GM21423 (cell line): ENCODE results near the gene SPATA31E1.

Source experiments
- ATAC-seq: cut with Tn5 transposase; IDR thresholded peaks from one replicate; pipeline ENCODE4 v1.9.1; 2021; ENCODE audit warnings: mild to moderate bottlenecking, moderate library complexity; ENCODE audit not compliant: unreplicated experiment

The SPATA31E1 gene

DNA sequence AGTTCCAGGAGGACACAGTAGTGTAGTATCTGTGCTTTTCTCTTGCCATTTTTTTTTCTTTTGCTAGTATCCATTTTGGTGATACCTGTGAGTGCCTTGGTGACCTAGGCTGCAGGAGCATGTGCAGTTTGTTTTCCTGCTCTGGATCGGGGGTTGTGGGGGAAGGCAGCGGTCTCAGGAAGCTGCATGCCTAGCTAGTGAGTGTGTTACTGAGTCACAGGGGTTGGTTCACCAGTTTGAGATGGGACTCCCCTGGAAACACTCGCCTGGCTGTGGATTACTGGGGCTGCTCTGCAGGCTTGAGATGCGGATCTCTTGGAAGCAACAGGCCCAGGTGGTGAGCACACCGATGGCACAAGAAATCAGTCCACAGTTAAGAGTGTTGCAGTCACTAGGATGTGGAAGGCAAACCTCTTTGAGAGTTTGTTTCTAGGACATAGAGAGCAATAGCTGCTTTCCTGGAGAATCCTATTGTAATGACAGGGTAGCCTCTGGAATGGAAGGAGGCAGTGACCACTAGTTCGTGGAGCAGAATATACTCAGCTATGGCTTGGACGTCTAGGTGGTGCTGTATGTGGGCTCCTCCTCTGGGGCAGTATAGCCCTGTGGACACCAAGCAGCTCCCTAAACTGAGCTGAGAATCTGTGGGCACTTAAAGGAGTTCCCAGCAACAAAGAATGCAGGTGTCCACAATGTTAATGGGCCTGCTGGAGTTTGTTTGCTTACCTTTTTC is 20.0 kb upstream of the SPATA31E1 start:
- ATAC-seq, result no peak

DNA sequence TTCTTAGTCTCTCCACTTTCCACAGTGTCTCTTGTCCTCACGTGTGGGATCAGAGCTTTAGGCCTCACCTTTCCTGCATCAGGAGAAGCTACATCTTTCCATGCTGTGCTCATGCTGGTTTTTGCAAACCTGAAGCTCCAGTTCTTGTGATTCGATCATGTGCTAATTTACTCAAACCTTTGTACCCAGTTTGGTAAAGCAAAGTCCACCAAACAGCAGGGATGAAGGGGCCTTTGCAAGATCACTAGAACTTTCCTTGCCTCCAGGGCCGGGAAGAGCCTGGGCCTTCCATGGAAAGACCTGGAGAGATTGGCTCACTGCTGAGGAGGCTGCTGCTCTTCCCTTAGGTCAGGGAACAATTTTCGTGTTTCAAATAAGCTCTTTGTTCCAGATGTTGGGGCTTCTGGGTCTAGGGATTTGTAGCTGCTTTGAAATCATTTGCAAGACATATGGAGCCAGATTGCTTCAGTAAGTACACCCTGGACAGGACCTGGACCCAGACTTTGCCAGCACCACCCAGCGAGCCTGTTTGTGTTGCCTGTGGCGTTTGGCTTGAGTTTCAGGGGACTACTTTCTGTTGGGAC is 18.7 kb upstream of the SPATA31E1 start:
- no peak for ATAC-seq

DNA sequence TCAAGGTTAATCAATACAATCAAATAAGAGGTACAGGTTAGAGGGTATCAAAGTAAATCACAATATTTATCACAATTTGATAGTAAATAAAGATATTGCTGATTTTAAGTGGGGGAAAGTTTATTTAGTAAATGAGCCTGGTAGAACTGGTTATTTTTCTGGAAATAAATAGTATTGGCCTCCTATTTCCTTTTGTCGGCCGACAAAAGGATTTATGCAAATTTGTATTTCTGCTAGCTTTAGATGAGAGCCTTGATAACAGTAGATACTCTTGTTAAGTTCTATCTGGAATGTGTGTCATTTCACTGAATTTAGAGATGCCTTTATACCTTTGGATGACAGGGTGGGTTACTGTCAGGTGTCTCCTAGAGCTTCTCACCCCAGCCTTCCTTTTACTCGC is 17.8 kb upstream of the SPATA31E1 start:
- ATAC-seq, result no peak

DNA sequence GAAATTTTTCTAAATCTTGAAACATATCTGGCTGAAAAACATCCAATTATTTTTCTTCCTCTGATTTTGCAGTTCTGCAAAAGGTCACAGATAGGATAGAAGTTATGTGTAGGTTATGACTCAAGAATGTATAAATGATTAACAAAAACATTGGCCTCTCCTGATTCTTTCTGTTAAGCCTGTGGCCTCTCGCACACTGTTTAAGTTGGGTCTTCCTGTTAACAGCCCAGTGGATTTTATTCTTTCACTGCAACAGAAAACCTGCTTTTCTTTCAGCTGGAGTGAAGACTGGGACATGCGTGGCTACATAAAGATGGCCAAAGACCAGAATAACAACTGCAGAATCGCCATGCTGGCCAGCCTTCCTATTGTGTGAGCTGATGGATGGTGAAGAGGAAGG is 17.1 kb upstream of the SPATA31E1 start:
- no peak for ATAC-seq

DNA sequence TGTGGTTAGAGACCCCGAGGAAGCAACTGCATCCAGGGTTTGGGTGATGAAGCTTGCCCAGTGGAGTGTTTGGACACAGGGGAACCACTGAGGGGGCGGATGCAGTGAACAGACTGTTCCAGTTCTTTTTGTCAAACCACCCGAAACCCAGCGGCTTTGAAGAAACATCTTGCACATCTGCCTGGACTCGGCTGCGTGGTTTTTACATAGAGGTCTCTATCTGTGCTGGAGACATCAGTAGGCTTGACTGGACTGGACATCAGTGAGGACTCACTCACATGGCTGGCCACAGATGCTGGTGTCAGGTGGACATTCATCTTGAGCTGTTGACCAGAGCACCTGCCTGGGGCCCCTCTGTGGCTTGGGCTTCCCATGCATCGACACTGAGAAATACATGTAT is 15.3 kb upstream of the SPATA31E1 start:
- ATAC-seq, result no peak

DNA sequence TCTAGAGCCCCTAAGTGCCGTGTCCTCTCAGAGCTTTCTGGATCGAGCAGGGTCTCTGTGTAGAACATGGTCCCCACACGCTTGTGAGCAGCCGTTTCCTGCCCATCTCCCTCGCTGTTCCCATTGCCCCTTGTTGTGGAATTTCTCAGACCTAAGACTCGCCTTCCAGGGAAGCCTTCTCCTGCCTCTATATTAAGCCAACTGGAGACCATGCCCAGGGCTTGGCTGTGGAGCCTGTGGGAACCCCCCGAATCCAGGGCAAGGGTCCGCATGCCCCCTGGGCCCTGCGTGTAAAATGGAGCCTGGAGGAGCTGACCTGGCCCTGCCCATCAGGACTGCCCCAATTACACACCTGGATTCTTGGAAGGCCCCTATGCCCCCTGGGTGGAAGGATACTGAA is 14.5 kb upstream of the SPATA31E1 start:
- ATAC-seq, result no peak

DNA sequence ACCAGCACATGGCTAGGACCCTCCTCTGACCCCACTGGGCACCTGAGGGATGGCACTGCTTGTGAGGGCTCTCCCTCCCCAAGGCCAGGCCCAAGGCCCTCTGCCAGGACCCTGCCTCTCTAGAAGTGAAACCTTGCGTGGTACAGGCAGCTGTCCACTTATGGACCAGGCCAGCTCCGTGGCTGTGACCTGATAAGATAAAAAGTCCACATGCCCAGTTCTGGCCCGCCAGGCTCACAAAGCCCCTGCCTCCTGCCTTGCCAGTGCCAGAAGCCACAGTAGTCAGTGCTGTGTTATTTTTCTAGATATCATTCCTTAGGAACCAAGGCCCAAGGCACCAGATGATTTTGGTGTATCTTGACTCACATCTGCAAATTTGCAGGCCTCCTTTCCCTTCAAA is 14.0 kb upstream of the SPATA31E1 start:
- no peak for ATAC-seq

DNA sequence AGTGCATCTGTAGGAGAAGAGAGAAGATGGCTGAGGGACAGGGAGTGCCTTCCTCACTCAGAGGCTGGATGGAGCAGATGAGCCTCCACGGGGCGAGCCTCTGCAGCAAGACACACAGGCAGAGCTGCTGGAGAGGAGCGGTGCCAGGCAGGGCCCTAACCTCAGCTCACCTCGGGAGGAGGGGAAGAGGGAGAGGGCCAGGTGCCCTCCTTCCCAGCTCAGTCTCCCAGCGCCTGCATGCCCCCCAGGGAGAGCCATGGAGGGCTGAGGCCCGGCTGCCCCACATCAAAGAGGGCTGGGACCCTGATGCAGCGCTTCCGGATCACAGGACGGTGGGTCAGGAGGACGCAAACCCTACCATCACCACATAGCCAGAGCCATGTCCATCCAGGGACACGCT is 13.6 kb upstream of the SPATA31E1 start:
- ATAC-seq, result no peak

DNA sequence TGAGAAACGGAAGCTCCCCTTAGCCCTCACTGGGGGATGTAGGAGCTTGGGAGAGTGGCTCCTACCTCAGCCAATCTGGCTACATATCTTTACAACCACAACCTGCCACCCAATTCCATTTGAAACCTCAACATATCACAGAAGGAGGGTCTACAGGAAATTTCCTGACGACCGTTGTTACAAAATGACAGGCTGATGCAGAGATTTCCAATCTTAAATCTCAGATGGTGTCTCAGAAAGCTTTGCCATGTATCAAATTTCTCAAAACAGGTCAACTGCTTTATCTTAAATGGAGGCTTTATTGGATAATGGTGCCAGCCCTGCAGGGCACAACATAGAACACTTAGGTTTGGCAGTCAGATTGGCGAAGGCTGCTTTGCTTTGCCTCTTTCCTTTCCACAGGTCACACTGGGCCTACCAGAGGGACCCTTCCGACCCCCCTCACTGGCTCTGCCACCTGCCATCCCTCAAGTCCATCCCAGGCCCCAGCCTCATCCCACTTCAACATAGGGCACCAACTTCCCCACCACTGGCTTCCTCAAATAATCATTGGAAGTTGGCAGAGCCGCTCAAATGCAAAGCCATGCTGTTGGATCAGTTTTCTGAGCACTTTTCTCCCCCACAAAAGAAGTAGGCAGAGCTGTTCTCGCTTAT is 11.1 kb upstream of the SPATA31E1 start:
- ATAC-seq, result no peak

DNA sequence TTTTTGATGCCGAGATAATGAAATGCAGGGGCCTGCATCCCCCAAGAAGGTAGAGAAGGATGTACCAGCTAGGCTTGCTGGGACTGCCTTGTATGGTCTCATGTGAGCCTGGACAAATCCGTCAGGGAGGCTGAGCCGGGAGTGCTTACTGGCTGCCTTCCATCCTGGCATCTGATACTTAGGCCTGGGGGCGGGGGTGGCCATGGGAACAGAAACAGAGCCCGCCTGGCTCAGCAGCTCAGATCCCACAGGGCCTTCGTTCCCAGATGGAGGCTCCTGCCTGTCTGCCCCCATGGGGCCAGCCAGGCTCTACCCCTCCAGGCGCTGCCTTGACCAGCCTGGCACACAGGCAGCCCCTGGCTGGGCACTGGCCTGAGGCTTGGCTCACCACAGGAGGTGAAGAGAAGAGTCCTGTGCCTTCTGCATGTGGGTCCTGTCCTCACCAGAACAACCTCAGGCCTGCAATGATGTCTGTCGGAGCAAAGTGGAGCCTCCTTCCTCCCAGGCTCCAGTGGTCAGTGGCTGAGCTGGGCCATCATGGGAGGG is 10.5 kb upstream of the SPATA31E1 start:
- ATAC-seq, result no peak

DNA sequence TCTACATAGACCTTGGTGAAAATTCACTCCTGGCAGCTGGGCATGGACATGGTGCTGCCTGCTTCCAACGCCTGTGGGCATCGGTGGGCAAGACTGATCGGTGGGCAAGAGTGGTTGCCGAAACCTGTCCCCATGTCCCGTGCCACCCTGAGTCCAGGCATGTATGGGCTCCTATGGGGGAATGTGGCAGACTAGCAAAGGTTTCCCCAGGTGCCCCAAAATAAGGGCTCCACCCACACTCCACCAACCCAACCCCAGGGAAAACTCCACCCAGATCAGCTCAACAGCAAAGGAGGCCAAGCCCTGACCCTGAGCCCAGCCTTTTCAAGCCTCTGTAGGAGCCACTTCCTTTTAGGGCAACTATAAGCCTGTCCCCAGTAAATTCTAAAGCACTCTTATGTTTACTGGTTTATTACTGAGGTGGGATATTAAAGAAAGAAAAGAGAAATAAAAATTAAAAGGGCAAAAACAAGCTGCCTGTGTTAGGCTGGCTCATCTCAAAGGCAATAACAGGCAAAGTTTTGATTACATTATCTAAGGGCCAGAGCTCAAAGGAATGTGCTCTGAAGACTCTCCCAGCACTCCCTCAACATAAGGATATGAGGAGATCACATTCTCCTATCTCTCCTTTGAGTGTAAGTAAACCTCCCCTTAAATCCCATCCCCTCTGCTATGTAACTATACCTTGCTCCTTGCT is 8.9 kb upstream of the SPATA31E1 start:
- no peak for ATAC-seq

DNA sequence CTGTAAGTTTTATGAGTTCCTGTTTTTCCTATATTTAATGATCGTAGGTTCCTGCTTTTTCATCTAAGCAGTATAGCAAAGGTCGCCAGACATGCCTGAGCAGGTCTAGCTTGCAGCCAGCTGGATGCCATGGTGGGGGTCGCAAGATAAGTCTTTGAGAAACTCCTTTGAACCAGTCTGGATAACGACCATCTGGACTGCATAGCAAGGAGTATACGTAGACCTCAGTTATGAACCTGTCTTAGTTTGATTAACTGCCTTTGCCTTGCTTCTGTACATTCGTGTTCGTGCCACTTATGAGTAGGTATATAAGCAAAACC is 8.4 kb upstream of the SPATA31E1 start:
- ATAC-seq, result no peak

DNA sequence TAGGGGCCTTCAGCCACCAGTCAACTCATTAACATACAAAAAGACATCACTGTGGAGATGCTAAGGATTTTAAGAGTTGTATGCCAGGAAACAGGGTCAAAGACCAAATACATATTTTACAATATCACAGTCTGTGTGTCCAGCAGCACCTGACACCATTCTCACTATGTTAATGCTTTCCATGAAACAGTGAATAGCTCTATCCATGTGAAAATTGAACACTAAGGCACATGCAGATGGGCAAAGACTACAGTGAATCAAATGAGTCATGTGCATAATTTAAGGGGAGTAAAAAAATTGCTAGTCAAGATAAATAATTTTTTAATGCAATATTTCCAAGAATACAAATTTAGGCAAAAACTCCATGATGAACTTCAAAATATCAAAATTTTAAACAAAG is 7.6 kb upstream of the SPATA31E1 start:
- ATAC-seq, result no peak

DNA sequence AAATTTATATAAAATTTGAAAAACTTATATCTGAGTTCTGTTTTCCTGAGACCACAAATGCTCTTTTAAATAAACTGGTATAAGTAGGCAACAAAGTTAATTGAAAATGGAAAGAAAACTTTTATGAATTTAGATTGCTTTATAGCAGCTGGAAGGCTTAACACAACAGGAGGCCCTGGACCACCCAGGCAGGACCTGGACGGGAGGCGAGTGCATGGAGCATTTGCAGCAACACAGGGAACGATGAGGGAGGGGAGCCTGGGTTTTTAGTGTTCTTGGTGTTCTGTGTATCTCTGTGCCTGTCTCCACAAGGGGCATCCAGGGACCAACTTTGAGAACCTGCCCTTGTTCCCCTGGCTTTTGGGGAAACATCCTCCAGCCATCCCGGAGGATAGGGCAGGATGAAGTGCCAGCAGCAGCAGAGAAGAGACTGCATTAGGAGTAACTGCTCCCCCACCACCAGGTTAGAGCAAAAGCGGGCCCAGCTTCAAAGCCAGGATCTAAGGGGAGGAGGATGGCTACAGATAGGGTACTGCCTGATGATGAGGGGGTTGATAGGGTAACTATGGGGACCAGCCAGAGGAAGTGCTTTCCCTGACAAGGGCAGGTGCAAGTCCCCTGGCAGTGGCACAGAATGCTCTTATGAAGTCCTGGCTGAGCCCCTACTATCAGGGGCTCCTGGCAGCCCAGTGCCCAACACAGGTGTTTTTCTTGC is 6.7 kb upstream of the SPATA31E1 start:
- no peak for ATAC-seq

DNA sequence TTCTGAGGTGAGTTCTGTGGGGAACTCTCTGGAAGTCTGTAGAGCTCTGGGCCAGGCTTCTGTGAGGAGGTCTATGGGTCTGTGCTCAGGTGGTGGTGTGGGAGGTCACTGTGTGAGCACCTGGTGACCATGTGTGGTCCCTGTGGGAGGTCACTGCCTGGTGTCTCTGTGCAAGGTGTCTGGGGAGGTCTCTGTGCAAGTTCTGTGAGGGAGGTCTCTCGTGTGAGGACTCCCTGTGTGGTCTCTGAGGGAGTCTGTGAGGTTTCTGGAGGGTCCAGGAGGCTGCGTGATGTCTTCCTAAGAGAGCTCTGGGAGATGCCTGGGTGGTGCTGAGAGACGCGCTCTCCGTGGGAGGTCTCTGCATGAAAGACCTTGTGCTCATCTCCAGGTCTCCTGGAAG is 6.0 kb upstream of the SPATA31E1 start:
- ATAC-seq, result no peak

DNA sequence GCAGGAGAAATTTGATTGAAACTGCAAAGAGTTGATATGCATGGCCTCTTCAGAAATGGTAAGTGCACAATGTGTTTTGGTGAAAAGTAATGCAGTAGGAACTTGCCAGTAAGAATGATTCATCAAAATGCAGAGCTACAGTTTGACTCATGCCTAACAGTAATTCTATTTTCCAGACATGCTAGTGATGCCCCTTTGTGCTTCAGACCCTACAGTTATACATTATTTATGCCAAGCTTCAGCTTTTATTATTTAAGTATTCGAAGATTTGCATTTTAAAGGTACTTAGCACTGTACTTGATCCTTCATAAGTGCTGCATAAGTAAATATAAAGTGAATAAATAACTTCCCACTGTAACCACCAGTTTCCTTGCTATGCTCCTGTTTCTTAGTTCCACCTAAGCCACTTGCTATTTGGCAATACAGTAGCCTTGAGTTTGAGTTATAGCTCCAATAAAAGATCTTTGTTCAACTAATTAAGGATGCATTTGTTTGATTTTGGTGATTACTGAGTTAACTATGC is 3.6 kb upstream of the SPATA31E1 start:
- no peak for ATAC-seq

DNA sequence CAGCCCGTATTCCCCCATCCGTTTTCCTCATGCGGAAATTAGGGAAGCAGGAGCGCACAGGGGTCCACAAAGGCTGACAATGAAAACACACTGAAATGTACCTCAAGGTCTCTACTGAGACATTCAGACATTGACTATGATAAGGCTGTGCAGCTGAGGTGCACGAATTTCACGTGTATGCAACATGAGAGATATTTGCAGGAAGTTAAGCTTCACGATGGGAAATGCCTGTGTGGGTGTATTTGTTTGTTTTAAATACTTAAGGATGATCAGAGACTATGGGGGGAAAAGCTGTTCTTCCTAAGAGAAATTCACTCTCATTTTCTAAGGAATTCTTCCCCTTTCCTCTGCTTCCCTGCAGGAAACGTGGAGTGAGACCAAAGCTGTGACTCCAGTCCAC is 2.6 kb upstream of the SPATA31E1 start:
- no peak for ATAC-seq

DNA sequence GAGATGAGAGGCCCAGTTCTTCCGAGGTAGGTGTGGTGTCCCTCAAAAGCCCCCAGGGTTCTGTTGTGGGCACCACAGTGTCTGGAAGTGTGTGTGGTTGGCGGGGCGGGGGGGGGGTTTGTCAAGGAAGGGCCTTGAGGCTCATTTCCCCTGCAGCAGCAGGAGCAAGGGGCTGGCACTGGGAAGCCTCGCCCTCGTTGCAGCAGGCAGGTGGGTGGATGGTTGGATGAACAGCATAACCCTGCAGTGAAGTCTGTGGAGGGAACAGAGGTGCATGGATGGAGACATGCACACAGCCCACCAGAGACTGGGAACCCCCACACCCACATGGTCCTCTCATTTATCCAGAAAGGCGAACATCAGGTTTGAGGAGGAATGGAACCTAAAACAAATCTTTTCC is 2.0 kb upstream of the SPATA31E1 start:
- ATAC-seq, result no peak

DNA sequence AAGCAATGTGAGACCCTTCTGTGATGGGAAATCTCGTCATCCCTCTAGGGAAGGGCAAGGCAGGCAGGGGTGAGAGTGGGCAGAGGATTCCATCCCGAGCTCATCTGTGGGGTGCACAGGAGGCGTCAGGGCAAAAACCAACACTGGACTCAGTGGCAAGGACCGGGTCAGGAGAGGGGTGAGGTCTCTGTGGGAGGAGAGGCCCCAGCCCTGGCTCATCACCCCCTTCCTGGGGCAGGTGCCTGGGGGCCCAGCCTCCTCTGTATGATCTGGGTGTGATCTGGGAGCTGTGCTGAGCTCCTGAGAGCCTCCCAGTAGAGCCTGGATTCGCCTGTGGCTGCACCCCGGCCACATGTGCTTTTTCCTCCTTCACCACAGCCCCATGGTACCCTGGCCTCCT is 597 bp downstream of the SPATA31E1 start:
- ATAC-seq, result no peak

DNA sequence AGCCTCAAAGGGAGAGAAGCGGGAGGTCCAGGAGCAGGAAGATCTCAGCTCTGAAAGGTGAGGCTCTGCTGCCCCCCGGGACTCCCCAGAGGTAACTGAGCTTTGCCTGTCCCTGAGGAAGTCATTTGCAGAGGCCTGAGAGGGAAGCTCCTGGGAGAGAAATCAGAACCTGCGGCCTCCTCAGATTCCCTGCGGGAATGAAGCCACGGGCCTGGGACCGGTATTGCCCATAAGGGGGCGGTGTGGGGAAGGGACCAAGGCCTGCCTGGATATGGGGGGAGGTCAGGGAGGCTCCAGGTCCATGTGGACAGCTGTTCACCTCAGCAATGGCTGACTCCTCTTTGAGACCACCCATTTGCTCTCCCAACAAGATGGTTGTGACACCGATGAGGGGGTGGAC is 1.3 kb downstream of the SPATA31E1 start:
- no peak for ATAC-seq
